HG02763 (cell line): ENCODE measurements around the gene VPS8.
"Not testable (repeated sequence)": the region's sequence is repeated elsewhere in the genome, so short reads cannot be mapped to it uniquely, and the experiment has no call there.

Experiments used
- ATAC-seq: cut with Tn5 transposase; IDR thresholded peaks from one replicate; pipeline ENCODE4 v1.9.1; 2021; ENCODE audit warnings: mild to moderate bottlenecking, moderate library complexity; ENCODE audit not compliant: unreplicated experiment

The VPS8 gene

DNA sequence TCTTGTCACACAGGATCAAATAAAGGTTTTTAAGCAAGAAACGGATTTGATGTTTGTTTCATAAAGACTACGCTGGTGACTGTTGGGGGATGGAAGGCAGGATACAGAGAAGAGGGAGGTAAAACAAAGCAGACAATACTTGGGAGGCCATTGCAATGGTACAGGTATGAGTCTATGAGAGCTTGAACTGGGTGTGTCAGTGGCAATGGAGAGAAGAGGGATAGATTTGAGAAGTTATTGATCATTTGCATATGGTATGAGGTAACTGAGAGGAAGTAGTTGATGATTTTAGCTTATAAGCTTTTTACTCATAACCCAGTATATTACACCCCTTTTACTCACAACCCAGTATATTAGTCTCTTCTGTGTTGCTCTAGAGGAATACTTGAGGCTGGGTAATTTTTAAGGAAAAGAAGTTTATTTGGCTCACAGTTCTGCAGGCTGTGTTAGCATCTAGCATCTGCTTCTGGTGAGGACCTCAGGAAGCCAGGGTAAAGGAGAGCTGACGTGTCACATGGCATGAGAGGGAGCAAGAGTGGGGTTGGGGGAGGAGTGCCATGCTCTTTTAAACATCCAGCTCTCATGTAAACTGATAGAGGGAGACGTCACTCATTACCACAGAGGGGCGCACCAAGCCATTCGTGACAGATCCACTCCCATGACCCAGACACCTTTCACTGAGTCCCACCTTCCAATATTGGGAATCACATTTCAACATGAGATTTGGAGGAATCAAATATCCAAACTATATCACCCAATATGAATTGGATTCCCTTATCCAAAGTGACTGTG, 153.9 kb downstream of the VPS8 start:
- ATAC-seq, result no peak

DNA sequence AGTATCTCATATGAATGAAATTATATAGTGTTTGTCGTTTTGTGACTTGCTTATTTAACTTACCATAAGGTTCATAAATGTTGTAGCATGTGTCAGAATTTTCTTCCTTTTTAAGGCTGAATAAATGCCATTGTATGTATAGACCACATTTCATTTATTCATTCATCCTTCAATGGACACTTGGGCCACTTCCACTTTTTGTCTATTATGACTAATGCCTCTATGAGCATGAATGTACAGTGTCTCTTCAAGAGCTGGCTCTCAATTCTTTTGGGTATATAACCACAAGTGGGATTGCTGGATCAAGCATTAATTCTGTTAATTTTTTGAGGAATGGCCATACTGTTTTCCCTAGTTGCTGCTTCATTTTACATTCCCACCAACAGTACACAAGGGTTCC, 156.1 kb downstream of the VPS8 start:
- no peak for ATAC-seq

DNA sequence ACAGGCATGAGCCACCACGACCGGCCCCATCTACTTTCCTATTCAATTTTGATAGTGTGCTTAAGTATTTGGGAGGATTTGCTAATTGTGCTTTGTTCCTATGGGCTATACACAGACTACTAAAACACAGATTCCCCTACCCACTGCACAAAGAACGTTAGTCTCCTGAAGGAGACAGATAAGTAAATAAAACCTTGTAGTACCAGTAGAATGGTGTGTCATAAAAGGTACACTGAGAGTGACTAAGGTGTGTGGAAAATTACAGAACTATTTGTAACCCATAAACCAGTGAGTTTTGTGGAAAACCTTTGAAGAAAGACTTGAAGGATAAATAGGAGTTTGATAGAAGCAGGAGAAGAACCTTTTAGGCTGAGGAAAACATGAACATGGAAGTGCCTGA, 158.2 kb downstream of the VPS8 start:
- ATAC-seq, result no peak

DNA sequence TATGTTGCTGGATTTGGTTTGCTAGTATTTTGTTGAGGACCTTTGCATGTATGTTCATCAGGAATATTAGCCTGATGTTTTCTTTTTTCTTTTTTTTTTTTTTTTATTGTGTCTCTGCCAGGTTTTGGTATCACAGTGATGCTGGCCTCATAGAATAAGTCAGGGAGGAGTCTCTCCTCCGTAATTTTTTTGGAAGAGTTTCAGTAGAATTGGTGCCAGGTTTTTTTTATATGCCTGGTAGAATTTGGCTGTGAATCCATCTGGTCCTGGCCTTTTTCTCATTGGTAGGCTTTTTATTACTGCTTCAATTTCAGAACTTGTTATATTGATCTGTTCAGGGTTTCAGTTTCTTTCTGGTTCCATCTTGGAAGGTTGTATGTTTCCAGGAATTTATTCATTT, 165.8 kb downstream of the VPS8 start:
- no peak for ATAC-seq

DNA sequence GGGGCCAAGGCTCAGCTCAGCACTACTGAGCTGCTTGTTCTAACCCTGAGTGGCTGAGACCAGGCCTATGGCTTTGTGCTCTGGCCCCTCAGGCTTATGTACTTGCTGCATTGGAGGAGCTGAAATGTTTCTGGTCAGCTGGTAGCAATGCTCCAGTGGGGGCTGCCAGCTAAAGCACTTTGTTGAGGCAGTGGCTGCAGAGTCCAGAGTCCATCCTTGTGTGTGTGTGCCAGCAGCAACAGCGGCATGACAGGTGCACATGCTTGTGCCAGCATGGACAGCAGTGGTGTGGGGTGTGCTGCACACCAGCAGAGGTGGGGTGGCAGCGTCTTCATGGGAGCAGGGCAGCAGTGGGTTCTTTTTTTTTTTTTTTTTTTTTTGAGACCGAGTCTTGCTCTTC, 169.1 kb downstream of the VPS8 start:
- ATAC-seq, result no peak

DNA sequence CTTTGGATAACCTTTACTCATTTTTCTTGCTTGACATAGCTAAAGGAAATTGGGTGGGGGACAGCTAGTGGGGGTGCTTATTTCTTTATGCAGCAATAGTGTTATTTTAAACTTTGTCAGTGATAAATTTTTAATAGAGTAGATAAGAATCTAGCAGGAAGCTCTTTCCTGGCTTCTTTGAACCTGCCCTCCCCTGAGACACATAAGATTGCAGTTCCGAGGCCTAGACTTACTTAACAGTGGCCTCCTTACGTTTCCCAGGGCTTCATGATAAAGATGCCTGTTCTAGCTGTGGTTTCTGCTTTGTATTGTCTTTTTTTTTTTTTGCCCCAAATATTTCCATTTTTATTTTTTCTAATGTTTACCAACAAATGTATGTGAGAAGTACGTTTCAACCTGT, 170.1 kb downstream of the VPS8 start:
- ATAC-seq, result no peak

DNA sequence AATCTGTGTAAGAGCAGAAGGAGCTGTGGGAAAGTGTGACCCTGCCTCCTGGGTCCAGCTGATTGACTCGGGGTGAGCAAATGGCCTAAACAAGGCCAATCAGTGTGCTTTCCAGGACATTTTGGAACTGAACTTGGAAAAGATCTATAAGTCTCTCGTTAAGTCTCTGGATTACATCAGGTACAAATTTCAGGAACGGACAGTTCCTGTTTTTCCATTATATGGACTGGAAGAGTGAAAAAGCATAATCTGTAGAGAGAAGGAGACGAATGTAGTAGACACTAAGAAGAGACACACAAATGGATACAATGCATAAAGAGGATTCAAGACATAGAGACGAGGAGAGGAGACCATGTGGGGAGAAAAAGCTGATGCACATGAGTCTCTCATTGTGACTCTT, 173.6 kb downstream of the VPS8 start:
- ATAC-seq, result no peak

DNA sequence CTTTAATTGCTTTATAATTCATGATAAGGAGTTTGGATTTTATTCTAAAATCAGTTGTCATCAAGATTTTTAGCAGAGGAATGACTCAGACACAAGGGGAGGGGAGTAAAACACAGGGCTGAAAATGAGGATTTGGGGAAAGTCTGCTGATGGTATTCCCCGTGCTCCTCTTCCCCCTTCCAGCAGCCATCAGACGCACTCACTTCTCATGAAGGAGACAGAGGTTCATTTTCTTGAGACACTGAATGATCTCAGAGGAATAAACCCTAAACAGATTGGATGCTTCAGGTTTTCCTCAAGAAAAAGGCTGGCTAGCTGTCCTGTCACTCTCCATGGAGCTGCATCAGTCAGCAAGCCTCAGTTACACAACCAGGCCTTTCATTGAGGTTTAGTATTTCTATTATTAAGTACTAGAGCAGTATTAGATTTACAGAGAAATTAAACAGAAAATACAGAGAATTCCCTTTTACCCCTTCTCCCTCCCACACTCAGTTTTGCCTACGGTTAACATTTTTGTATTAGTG, 174.5 kb downstream of the VPS8 start:
- ATAC-seq, result no peak

DNA sequence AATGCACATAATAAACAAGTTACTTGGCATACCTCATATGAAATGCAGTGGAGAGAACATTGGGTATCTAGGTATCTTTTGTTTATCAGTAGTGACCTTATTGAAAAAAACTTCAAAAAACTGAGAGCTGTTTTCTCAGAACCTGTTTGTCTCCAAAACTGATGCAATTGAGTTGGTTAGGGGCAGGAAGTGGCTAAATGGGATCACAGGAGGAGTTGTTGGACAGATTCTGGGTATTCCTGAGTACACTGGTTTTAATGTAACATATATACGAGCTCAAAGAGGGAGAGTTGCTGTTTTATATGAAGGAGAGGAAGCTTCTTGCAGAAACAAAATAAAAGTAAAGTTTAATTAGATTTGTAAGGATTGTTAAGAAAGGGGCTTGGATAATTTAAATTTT, 181.4 kb downstream of the VPS8 start:
- ATAC-seq, result no peak

DNA sequence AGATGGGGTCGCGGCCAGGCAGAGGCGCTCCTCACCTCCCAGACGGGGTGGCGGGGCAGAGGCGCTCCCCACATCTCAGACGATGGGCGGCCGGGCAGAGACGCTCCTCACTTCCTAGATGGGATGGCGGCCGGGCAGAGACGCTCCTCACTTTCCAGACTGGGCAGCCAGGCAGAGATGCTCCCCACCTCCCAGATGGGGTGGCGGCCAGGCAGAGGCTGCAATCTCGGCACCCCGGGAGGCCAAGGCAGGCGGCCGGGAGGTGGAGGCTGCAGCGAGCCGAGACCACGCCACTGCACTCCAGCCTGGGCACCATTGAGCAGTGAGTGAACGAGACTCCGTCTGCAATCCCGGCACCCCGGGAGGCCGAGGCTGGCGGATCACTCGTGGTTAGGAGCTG, 191.9 kb downstream of the VPS8 start:
- not testable (repeated sequence) for ATAC-seq

DNA sequence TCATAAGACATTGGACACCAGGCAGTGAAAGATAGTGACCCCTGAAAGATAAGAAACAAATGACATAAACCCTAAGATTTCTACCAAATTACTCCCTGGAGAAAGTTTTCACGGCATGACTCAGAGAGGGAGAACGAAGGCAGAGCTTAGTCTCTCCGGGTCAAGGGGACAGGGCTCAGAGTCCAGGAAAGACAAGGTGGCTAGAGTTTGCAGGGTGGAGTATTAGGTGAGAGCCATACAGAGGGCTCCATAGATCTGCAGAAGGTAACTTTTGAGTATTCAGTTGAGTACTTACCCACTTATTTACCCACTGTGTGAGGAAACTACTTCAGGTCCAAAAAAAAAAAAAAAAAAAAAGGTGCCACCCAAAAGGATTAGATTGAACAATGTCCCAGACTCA, 197.7 kb downstream of the VPS8 start:
- no peak for ATAC-seq

DNA sequence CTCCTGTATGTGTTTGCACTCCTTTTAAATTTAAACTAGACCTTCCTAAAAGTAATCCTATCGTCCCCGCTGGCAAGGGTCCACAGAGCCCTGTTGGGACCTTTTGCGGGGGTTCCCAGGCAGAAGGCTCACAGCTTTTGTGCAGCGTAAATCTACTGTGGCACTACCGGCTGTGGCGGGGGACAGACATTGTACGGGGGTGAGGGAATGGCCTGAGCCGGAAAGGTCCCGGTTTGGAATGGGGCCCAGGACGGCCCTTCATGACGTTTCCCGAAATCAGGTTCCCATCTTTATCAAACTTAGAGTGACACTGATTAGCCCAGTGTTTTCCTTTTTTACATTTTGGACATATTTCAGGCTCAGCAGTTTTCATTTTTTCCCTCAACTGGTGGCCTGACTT, 205.6 kb downstream of the VPS8 start:
- not testable (repeated sequence) for ATAC-seq

DNA sequence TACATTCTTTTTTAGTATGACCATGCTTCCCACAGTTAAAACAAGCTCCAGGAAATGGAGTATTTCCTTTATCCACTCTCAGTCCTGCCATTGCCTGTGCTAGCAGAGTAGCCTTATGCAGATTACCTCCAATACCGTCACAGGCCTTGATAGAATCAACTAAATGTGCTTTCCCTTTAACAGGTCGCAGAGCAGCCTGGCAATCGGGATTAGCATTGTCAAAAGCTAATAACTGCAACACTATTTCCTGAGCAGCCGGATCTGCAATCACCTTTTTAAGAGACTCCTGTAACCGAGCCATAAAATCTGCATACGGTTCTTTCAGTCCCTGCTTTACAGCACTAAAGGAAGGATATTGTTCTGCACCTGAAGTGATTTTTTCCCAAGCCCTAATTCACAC, 206.0 kb downstream of the VPS8 start:
- not testable (repeated sequence) for ATAC-seq

DNA sequence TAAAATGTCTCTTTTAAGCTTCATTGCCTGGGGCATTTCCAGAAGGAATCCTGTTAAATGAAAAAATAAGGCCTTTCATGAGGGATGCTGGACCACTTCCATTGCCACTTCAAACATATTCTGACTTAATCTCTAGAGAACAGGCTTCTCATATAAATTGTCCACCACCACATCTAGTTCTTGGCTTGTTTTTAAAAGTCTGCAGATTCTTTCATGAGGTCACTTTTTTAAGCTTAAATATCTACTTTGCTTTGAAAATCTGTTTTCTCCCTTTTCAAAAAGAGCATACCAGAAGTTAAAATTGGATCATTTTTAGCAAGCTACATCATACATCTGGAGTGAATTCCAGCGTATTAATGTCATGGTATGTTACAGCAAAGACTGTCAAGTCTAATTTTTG, 209.3 kb downstream of the VPS8 start:
- no peak for ATAC-seq

DNA sequence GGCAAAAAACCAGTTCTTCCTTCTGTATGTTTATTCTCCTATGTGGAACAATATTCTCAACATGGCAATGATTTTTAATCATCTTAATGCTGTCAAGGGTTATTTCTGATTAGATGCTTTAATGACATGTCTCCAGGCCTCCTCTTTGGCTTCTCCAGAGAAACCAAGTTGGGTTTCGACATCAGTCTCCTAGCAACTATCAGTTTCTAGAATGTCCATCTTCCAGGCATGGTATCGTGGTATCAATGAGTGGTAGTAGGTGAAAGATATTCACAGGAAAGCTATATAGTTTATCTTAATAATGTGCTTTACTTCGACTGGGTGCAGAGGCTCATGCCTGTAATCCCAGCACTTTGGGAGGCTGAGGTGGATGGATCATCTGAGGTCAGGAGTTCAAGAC, 212.4 kb downstream of the VPS8 start:
- ATAC-seq, result no peak

DNA sequence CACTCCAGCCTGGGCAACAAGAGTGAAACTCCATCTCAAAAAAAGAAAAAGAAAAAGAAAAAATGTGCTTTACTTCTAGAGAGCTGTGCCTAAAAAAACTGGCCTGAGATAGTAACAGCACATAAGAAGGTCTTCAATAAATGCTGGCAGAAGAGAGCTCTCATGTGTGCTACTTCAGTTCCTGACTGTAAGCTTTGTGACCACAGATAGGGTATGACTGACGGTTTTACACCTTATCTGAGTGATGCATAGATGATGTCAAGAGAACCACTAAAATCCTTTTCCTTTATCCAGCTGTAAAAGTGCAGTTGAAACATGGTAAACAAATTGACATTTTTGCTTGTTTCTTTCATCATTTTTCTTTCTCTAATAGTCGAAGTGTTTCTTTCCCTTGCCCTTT, 213.0 kb downstream of the VPS8 start:
- ATAC-seq, result no peak

DNA sequence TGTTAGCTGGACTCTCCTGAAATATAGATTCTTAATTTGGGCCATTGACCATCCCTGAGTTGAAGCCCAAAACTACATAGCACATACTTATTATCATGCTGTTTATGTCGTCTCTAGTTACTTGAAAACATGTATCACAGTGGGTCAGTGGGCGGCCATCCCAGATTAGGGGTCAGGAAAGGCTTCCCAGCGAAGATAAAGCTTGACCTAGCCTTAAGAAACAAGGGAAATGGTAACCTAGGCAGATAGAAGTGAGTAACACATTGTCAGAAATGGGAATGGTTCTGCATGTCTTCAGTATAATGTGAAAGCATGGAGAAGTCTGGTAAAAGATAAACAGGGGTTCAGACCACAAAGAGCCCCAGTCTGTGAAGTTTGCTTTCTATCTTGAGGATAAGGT, 216.2 kb downstream of the VPS8 start:
- no peak for ATAC-seq

DNA sequence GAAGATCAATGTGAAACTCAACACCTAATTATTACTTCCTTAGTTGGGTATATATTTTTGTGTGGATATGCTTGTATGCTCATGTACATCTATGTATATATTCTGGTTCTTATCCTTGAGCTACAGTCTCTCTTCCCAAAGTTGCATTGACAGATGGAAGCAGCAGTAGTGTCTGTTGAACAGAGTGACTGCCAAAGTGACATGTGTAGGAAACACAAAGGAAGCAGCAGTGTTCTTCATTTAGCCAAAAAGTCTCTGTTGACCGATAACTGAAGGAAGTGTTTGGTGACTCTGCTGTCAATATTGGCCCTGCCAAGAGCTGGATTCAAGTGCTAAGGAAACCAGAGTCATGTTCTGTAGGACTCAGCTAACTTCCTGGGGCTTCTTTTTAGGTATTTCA, 217.1 kb downstream of the VPS8 start:
- ATAC-seq, result no peak

DNA sequence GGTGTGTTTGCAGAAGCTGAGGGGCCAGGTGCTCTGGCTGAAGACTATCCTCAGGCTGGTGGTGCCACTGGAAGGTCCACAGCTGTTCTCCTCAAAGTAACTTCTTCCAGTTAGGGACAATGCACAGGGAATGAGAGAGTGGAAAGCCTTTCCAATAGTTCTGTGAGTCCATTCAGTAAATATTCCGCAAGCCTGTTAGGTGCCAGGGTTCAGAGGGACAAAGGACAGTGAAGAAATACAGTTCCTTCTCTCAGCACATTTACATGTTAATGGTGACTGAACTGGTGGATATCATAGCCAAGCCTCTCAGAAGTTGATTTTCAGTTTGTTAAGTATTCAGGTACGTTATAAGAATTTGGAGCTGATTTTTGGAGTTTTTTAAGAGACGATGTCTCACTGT, 218.4 kb downstream of the VPS8 start:
- no peak for ATAC-seq

DNA sequence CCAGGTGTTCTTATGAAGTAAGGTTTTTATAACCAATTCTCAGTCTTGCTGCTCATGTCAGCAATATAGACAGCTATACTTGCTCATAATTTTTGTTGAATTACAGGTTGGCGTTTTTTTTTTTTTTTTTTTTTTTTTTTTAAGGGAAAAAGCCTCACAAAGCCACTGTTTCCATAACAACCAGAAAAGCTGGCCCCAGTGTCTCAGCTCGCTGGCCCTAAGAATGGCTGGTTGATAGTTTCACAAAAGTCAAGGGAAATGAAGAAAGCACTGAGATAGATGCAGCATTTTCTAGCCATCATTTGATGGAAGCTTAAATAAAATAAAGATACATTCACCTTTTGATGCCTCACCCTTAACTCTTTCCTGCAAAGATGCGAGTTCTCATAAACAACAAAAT, 219.0 kb downstream of the VPS8 start:
- no peak for ATAC-seq

DNA sequence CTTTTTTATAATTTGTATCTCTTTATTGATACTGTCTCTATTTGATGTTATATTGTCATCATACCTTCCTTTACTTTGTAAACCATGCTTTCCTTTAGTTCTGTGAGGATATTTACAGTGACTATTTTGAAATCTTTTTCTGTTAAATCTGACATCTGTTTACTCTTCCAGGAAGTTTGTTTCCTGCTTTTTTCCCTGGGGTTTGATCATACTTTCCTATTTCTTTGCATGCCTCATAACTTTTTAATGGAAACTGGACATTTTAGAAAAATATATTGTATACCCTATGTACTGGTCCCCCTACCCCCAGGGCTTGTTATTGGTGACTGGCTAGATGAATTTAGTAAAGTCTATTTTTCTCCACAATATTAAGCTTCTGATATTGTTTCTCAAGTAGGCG, 225.8 kb downstream of the VPS8 start:
- no peak for ATAC-seq

DNA sequence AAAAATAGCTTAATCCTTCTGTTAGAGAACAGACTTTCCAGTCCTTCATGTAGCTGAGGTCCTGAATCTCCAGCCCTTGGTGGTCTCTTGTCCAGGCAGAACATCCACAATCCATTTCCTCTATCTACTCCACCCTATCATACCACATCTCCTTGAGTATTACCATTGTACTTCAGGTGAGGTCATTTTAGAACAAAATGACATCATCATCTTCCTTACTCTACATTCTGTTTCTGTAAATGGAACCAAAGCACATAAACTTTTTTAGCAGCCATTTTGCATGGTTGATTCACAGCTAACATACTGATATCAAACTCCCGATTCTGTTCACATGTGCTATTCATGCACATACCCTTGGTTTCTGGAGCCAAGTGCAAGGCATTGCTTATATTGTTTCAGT, 228.5 kb downstream of the VPS8 start:
- no peak for ATAC-seq

DNA sequence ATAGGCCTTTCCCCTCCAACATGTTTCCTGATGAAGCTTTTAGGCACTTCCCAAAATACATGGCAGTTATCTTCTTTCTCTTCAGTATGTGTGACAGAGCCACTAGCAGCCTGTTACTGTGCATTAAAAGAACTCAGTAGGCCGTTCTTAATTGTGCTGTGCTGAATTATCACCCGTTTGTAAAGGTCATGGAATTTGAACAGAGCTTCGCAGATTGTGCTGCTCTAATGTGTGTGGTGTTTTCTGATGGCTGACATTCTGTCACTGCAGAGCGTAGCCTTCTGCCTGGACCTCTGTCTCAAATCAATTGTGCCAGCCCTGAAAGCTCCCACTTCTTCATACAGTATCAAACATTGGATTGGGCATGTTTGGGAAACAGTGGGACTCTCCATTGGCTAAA, 229.6 kb downstream of the VPS8 start:
- ATAC-seq, result no peak
